NCI-H1930 (cell line): ENCODE data around the gene HOXB6.

Source experiments
- DNase-seq, 2 experiments: peaks; one replicate each; lab custom pipeline; 2025; lab: John Stamatoyannopoulos, UW

HOXB6 gene

GRCh38 chr17:48594538-48595277, 10.1 kb downstream of the HOXB6 start:
- DNase-seq = no peak

- peak; percentile 69 to 72 for DNase-seq
Observed at GRCh38 chr17:48593840-48594537, 10.8 kb downstream of the HOXB6 start.

GRCh38 chr17:48593126-48593829, 11.5 kb downstream of the HOXB6 start, which contains the start of gene HOXB5:
HOXB5 (minus strand) TSS chr17:48593779; CDS start chr17:48593682, 97 bp downstream.
- peak in 1 of 2 experiments; percentile 25 for DNase-seq

GRCh38 chr17:48592577-48592976, 12.2 kb downstream of the HOXB6 start:
- DNase-seq = no peak

- no peak for DNase-seq
Observed at GRCh38 chr17:48592057-48592514, 12.7 kb downstream of the HOXB6 start.

- no peak for DNase-seq
Observed at GRCh38 chr17:48591255-48592056, 13.3 kb downstream of the HOXB6 start.

GRCh38 chr17:48590607-48591161, 14.1 kb downstream of the HOXB6 start:
- no peak for DNase-seq

GRCh38 chr17:48589831-48590606, 14.8 kb downstream of the HOXB6 start, which contains the start of gene HOXB3:
HOXB3 (minus strand) TSS chr17:48590241; CDS start chr17:48552474, 37,767 bp downstream.
- DNase-seq = no peak

- no peak for DNase-seq
Observed at GRCh38 chr17:48589060-48589830, 15.5 kb downstream of the HOXB6 start.

- no peak for DNase-seq
Observed at GRCh38 chr17:48588528-48588927, 16.3 kb downstream of the HOXB6 start.

- no peak for DNase-seq
Observed at GRCh38 chr17:48588074-48588415, 16.7 kb downstream of the HOXB6 start.

GRCh38 chr17:48587276-48588073, 17.3 kb downstream of the HOXB6 start:
- no peak for DNase-seq

- no peak for DNase-seq
Observed at GRCh38 chr17:48586355-48587258, 18.2 kb downstream of the HOXB6 start.

GRCh38 chr17:48584223-48584741, 20.5 kb downstream of the HOXB6 start:
- no peak for DNase-seq

GRCh38 chr17:48583708-48584222, 21.0 kb downstream of the HOXB6 start:
- DNase-seq = no peak

GRCh38 chr17:48582750-48583069, 22.1 kb downstream of the HOXB6 start:
- DNase-seq = no peak

- no peak for DNase-seq
Observed at GRCh38 chr17:48579760-48580554, 24.8 kb downstream of the HOXB6 start.
